HepG2 (cell line): ENCODE measurements around the gene FAM89B. TPM values are rescaled to one million over a fixed set of nuclear protein-coding genes. Genes with fewer than 3 reads are reported as not detected.

Experiments used
- EED ChIP-seq: sonication (generic); formaldehyde crosslinking; IDR thresholded peaks from 2 replicates; pipeline ENCODE4 v1.5.0; 2020; ENCODE audit warnings: mild to moderate bottlenecking, missing genetic modification reagents
- FIP1L1 ChIP-seq: fragments of 200-400 bp; formaldehyde crosslinking; IDR thresholded peaks from 2 replicates; pipeline ENCODE4 v1.6.1; 2018; ENCODE audit warnings: low read depth, mild to moderate bottlenecking, low read length, moderate library complexity, borderline replicate concordance; ENCODE audit not compliant: insufficient read depth
- HDAC2 ChIP-seq: sonication (generic); formaldehyde crosslinking; IDR thresholded peaks from 2 replicates; pipeline ENCODE4 v1.4.0; 2020; ENCODE audit warnings: missing genetic modification reagents
- HHEX ChIP-seq: IDR thresholded peaks from 2 replicates; pipeline ENCODE4 v1.6.1; 2016; ENCODE audit warnings: control low read depth
- MED13 ChIP-seq: sonication (generic); formaldehyde crosslinking; IDR thresholded peaks from 2 replicates; pipeline ENCODE4 v1.5.0; 2020; ENCODE audit warnings: missing genetic modification reagents
- NFE2 ChIP-seq: sonication (generic); formaldehyde crosslinking; IDR thresholded peaks from 2 replicates; pipeline ENCODE4 v1.4.0; 2020; ENCODE audit warnings: missing genetic modification reagents
- NFKB2 ChIP-seq: sonication (generic); formaldehyde crosslinking; IDR thresholded peaks from 2 replicates; pipeline ENCODE4 v1.4.0; 2020; ENCODE audit warnings: missing genetic modification reagents, borderline replicate concordance
- PHF8 ChIP-seq: sonication (generic); formaldehyde crosslinking; IDR thresholded peaks from 2 replicates; pipeline ENCODE4 v1.5.0; 2020; ENCODE audit warnings: missing genetic modification reagents
- SSRP1 ChIP-seq: IDR thresholded peaks from 2 replicates; pipeline ENCODE4 v1.6.1; 2016; ENCODE audit warnings: control low read depth
- ZFX ChIP-seq: sonication (generic); formaldehyde crosslinking; IDR thresholded peaks from 2 replicates; pipeline ENCODE4 v1.4.0; 2020; ENCODE audit warnings: mild to moderate bottlenecking, low read depth, missing genetic modification reagents, moderate library complexity
- polyA plus RNA-seq, 8 experiments: library from polyadenylated mRNA; depleted of rRNA in 3 of 8; stranded (reverse) in 7 of 8; unstranded in 1 of 8; fragments of >200 nt; fragmentation: Illumina TruSeq in 4 of 8; extraction: Trizol in 4 of 8; gene quantifications; 2 replicates each; pipeline versions ENCODE4 v1.2.1 to v1.2.3, GENCODE V29; 2011 to 2016; ENCODE audit warnings: low read depth in 4 of 8, missing spikeins in 1 of 8, mixed read lengths in 1 of 8; ENCODE audit not compliant: insufficient read depth in 1 of 8
- total RNA-seq, 5 experiments: library from RNA; depleted of rRNA; stranded (reverse); fragments of >200 nt; fragmentation: Illumina TruSeq; extraction: Trizol; gene quantifications; 2 replicates each; pipeline ENCODE4 v1.2.3, GENCODE V29; 2016; ENCODE audit warnings: low read depth in 1 of 5
- TF ChIP-seq, protein P1 (sequence below): sonication (generic); formaldehyde crosslinking; IDR thresholded peaks from 2 replicates; pipeline ENCODE4 v1.5.0; 2020; ENCODE audit warnings: mild to moderate bottlenecking, missing genetic modification reagents
- TF ChIP-seq, protein P2 (sequence below): sonication (generic); formaldehyde crosslinking; IDR thresholded peaks from 2 replicates; pipeline ENCODE4 v1.5.1; 2020; ENCODE audit warnings: mild to moderate bottlenecking, missing genetic modification reagents
- TF ChIP-seq, protein P3 (sequence below): sonication (generic); formaldehyde crosslinking; IDR thresholded peaks from 2 replicates; pipeline ENCODE4 v1.5.0; 2020; ENCODE audit warnings: mild to moderate bottlenecking, missing genetic modification reagents, moderate library complexity
- TF ChIP-seq, protein P4 (sequence below), 2 experiments: sonication (generic) in 1 of 2; formaldehyde crosslinking in 1 of 2; IDR thresholded peaks; 2 replicates each; pipeline versions ENCODE4 v1.5.1 to v1.6.1; 2011 to 2020; ENCODE audit warnings: borderline replicate concordance in 1 of 2, low read depth in 1 of 2, low read length in 1 of 2, mild to moderate bottlenecking in 1 of 2, missing genetic modification reagents in 1 of 2, moderate library complexity in 1 of 2
- TF ChIP-seq, protein P5 (sequence below): sonication (generic); formaldehyde crosslinking; IDR thresholded peaks from 2 replicates; pipeline ENCODE4 v1.4.0; 2020; ENCODE audit warnings: missing genetic modification reagents

The FAM89B gene
- total and polyA plus RNA-seq, 2 of the 13 experiments (the other 11 are each of a cell fraction or from before 2014, with no cell fraction given), result 5.7 to 8.0 TPM

DNA sequence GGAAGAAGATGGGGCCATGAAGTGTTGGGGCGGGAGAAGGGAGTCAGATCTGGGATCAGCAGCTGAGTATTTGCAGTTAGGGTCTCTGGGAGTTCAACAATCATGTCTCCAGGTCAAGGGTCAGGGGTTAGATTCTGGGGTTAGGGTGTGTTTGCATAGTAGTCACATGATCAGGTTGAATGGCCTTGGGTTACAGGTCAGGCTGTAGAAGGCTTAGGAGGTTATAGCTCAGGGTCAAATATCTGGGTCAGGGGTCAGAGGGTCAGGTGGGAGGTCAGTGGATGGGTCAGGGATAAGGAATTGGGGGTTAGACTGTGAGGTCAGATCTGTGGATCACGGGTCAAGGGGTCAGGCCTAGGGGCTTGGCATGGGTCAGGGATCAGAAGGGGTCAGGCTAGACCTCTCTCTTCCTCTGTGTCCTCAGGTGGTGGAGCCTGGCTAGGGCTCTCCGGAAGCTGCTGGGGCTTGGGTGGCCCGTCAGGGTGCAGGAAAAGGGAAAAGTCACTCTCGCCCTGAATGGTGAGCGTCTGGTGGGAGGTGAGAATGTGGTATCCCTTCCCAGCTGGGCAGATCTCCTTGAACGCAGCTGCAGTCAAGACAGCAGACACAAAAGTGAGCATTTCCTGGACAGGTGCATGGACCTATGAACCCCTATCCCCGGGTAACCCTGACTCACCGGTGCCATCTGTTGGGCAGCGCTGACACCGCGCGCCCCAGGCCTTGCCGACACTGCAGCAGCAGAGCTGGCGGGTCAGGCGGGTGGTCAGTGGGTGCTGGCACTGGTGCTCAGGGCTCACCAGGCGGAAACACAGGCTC, 20.6 kb upstream of the FAM89B start (continued):
- TF ChIP-seq, protein P1, sequence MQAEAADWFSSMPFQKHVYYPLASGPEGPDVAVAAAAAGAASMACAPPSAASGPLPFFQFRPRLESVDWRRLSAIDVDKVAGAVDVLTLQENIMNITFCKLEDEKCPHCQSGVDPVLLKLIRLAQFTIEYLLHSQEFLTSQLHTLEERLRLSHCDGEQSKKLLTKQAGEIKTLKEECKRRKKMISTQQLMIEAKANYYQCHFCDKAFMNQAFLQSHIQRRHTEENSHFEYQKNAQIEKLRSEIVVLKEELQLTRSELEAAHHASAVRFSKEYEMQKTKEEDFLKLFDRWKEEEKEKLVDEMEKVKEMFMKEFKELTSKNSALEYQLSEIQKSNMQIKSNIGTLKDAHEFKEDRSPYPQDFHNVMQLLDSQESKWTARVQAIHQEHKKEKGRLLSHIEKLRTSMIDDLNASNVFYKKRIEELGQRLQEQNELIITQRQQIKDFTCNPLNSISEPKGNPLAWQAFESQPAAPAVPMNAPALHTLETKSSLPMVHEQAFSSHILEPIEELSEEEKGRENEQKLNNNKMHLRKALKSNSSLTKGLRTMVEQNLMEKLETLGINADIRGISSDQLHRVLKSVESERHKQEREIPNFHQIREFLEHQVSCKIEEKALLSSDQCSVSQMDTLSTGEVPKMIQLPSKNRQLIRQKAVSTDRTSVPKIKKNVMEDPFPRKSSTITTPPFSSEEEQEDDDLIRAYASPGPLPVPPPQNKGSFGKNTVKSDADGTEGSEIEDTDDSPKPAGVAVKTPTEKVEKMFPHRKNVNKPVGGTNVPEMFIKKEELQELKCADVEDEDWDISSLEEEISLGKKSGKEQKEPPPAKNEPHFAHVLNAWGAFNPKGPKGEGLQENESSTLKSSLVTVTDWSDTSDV (CRISPR knock-in tag), result no peak
- TF ChIP-seq, protein P2, sequence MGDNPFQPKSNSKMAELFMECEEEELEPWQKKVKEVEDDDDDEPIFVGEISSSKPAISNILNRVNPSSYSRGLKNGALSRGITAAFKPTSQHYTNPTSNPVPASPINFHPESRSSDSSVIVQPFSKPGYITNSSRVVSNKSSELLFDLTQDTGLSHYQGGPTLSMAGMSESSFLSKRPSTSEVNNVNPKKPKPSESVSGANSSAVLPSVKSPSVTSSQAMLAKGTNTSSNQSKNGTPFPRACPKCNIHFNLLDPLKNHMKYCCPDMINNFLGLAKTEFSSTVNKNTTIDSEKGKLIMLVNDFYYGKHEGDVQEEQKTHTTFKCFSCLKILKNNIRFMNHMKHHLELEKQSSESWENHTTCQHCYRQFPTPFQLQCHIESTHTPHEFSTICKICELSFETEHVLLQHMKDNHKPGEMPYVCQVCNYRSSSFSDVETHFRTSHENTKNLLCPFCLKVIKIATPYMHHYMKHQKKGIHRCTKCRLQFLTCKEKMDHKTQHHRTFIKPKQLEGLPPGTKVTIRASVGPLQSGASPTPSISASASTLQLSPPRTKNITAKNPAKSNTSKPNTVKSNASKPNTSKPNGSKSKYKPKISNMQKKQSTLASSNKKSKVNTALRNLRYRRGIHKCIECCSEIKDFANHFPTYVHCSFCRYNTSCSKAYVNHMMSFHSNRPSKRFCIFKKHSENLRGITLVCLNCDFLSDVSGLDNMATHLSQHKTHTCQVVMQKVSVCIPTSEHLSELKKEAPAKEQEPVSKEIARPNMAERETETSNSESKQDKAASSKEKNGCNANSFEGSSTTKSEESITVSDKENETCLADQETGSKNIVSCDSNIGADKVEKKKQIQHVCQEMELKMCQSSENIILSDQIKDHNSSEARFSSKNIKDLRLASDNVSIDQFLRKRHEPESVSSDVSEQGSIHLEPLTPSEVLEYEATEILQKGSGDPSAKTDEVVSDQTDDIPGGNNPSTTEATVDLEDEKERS, result 0 out of 2 replicates have a peak, but pooled peaks have one; percentile 22
- TF ChIP-seq MED13 (CRISPR knock-in tag) (no peak), EED (CRISPR knock-in tag) (no peak), ZFX (CRISPR knock-in tag) (peak; percentile 67), PHF8 (CRISPR knock-in tag) (no peak; the same call in 1 of the 2 replicates), NFE2 (CRISPR knock-in tag) (no peak), NFKB2 (CRISPR knock-in tag) (0 out of 2 replicates have a peak, but pooled peaks have one; percentile 31), FIP1L1 (no peak), HDAC2 (no peak; the same call in 1 of the 2 replicates), HHEX (CRISPR knock-in tag) (peak; percentile 60; the same call in 1 of the 2 replicates), SSRP1 (CRISPR knock-in tag) (no peak)
- TF ChIP-seq, protein P3, sequence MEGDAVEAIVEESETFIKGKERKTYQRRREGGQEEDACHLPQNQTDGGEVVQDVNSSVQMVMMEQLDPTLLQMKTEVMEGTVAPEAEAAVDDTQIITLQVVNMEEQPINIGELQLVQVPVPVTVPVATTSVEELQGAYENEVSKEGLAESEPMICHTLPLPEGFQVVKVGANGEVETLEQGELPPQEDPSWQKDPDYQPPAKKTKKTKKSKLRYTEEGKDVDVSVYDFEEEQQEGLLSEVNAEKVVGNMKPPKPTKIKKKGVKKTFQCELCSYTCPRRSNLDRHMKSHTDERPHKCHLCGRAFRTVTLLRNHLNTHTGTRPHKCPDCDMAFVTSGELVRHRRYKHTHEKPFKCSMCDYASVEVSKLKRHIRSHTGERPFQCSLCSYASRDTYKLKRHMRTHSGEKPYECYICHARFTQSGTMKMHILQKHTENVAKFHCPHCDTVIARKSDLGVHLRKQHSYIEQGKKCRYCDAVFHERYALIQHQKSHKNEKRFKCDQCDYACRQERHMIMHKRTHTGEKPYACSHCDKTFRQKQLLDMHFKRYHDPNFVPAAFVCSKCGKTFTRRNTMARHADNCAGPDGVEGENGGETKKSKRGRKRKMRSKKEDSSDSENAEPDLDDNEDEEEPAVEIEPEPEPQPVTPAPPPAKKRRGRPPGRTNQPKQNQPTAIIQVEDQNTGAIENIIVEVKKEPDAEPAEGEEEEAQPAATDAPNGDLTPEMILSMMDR (CRISPR knock-in tag), result peak; percentile 83
- TF ChIP-seq, protein P4, sequence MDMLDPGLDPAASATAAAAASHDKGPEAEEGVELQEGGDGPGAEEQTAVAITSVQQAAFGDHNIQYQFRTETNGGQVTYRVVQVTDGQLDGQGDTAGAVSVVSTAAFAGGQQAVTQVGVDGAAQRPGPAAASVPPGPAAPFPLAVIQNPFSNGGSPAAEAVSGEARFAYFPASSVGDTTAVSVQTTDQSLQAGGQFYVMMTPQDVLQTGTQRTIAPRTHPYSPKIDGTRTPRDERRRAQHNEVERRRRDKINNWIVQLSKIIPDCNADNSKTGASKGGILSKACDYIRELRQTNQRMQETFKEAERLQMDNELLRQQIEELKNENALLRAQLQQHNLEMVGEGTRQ (IDR thresholded peaks at IDR 0.05; ENCODE audit: low read depth, low read length), result no peak
- TF ChIP-seq, protein P4 (CRISPR knock-in tag; IDR thresholded peaks at IDR 0.05; ENCODE audit: borderline replicate concordance), result peak; percentile 87
- TF ChIP-seq, protein P5, sequence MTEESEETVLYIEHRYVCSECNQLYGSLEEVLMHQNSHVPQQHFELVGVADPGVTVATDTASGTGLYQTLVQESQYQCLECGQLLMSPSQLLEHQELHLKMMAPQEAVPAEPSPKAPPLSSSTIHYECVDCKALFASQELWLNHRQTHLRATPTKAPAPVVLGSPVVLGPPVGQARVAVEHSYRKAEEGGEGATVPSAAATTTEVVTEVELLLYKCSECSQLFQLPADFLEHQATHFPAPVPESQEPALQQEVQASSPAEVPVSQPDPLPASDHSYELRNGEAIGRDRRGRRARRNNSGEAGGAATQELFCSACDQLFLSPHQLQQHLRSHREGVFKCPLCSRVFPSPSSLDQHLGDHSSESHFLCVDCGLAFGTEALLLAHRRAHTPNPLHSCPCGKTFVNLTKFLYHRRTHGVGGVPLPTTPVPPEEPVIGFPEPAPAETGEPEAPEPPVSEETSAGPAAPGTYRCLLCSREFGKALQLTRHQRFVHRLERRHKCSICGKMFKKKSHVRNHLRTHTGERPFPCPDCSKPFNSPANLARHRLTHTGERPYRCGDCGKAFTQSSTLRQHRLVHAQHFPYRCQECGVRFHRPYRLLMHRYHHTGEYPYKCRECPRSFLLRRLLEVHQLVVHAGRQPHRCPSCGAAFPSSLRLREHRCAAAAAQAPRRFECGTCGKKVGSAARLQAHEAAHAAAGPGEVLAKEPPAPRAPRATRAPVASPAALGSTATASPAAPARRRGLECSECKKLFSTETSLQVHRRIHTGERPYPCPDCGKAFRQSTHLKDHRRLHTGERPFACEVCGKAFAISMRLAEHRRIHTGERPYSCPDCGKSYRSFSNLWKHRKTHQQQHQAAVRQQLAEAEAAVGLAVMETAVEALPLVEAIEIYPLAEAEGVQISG (CRISPR knock-in tag), result peak; percentile 21; the same call in 1 of the 2 replicates
